Osteocyte (in vitro differentiated cells): Measurements from ENCODE around the gene NFKB2. TPM values are rescaled to one million over a fixed set of nuclear protein-coding genes. Genes with fewer than 3 reads are reported as not detected.

ENCODE experiments used
- DNase-seq: peaks from one replicate; pipeline ENCODE4 v3.0.0; 2021; ENCODE audit warnings: mixed read lengths; ENCODE audit not compliant: unreplicated experiment; ENCODE audit errors: extremely low spot score
- H3K27ac Mint-ChIP-seq: one replicate; pipeline ENCODE4 v1.8.0; 2021; ENCODE audit warnings: mild to moderate bottlenecking, mixed read lengths; ENCODE audit not compliant: unreplicated experiment
- H3K27me3 Mint-ChIP-seq: one replicate; pipeline ENCODE4 v1.8.0; 2021; ENCODE audit warnings: mixed read lengths; ENCODE audit not compliant: unreplicated experiment
- H3K36me3 Mint-ChIP-seq: one replicate; pipeline ENCODE4 v1.8.0; 2021; ENCODE audit warnings: mixed read lengths; ENCODE audit not compliant: unreplicated experiment
- H3K4me1 Mint-ChIP-seq: one replicate; pipeline ENCODE4 v1.8.0; 2021; ENCODE audit warnings: mixed read lengths; ENCODE audit not compliant: unreplicated experiment
- H3K4me3 Mint-ChIP-seq: one replicate; pipeline ENCODE4 v1.8.0; 2021; ENCODE audit warnings: mild to moderate bottlenecking, moderate library complexity, mixed read lengths; ENCODE audit not compliant: unreplicated experiment
- H3K9me3 Mint-ChIP-seq: one replicate; pipeline ENCODE4 v1.8.0; 2021; ENCODE audit warnings: mixed read lengths; ENCODE audit not compliant: unreplicated experiment
- CTCF ChIP-seq: fragments of 200-600 bp; sonication (generic); IDR thresholded peaks from 2 replicates; pipeline ENCODE4 v1.5.0; 2021; ENCODE audit warnings: antibody characterized with exemption, mild to moderate bottlenecking, moderate library complexity
- total RNA-seq: library from RNA; stranded (reverse); gene quantifications from 2 replicates; pipeline ENCODE4 v1.2.1, GENCODE V29; 2021

The NFKB2 gene
- total RNA-seq, 1 donor from 2014 or later: 38.6 TPM

- peaks cover 33% of the 10 kb centered on the region for H3K4me1 Mint-ChIP-seq
- H3K27ac Mint-ChIP-seq: no peak overlapping the region
- H3K36me3 Mint-ChIP-seq: peaks cover 1% of the 10 kb centered on the region
- no peak overlapping the region for H3K4me3 Mint-ChIP-seq
- no peaks in the 10 kb centered on the region for H3K9me3 Mint-ChIP-seq
- H3K27me3 Mint-ChIP-seq: no peaks in the 10 kb centered on the region
- TF ChIP-seq CTCF: no peak
- no peak for DNase-seq
Observed at GRCh38 chr10:102423372-102423968, 28.0 kb downstream of the NFKB2 start.

- Mint-ChIP-seq H3K27me3 (no peaks in the 10 kb centered on the region), H3K27ac (no peak overlapping the region), H3K4me1 (peaks cover 31% of the 10 kb centered on the region), H3K9me3 (no peaks in the 10 kb centered on the region), H3K4me3 (no peak overlapping the region), H3K36me3 (peaks cover 1% of the 10 kb centered on the region)
- TF ChIP-seq CTCF: no peak
- peak; percentile 80 for DNase-seq
Observed at GRCh38 chr10:102424145-102424544, 28.6 kb downstream of the NFKB2 start.

- DNase-seq: no peak
- Mint-ChIP-seq H3K4me3 (no peak overlapping the region), H3K27ac (no peak overlapping the region), H3K36me3 (peaks cover 1% of the 10 kb centered on the region), H3K4me1 (peaks cover 24% of the 10 kb centered on the region), H3K9me3 (no peaks in the 10 kb centered on the region), H3K27me3 (no peaks in the 10 kb centered on the region)
- TF ChIP-seq CTCF: no peak
Observed at GRCh38 chr10:102424916-102425315, 29.4 kb downstream of the NFKB2 start.

GRCh38 chr10:102425444-102425843 is 29.9 kb downstream of the NFKB2 start:
- DNase-seq: no peak
- no peak for TF ChIP-seq CTCF
- Mint-ChIP-seq H3K4me3 (no peak overlapping the region), H3K27ac (no peak overlapping the region), H3K4me1 (peaks cover 18% of the 10 kb centered on the region), H3K27me3 (no peaks in the 10 kb centered on the region), H3K9me3 (no peaks in the 10 kb centered on the region), H3K36me3 (peaks cover 1% of the 10 kb centered on the region)

- Mint-ChIP-seq H3K27me3 (no peaks in the 10 kb centered on the region), H3K4me1 (peaks cover 17% of the 10 kb centered on the region), H3K27ac (no peak overlapping the region), H3K36me3 (peaks cover 1% of the 10 kb centered on the region), H3K4me3 (no peak overlapping the region), H3K9me3 (no peaks in the 10 kb centered on the region)
- TF ChIP-seq CTCF: no peak
- DNase-seq: no peak
Observed at GRCh38 chr10:102426803-102427287, 31.3 kb downstream of the NFKB2 start.
